ENCODE measurements around the gene MIEF2. TPM values are rescaled to one million over a fixed set of nuclear protein-coding genes. Genes with fewer than 3 reads are reported as not detected.

MIEF2 gene
- total and polyA plus RNA-seq, 2 donors (not counting 3 experiments of a cell fraction or from before 2014, with no cell fraction given): 8.3 to 22.7 TPM

GRCh38 chr17:18252160-18252559 lies 8.3 kb upstream of the MIEF2 start:
- H4K20me1 ChIP-seq (replicated peaks; ENCODE audit: control insufficient read depth, extremely low read depth, insufficient read depth, low read length): no peaks in the 10 kb centered on the region
- H3K4me1 ChIP-seq (ENCODE audit: control insufficient read depth, extremely low read depth, insufficient read depth, low read length): peaks cover 25% of the 10 kb centered on the region
- peaks cover 6 to 62% of the 10 kb centered on the region in 2 experiments for H3K36me3 ChIP-seq (ENCODE audit: control insufficient read depth in 2 of 2, extremely low read depth in 1 of 2, insufficient read depth in 2 of 2, low read length in 2 of 2)
- intact Hi-C loops (cut with micrococcal nuclease): no loop called here
- dilution Hi-C loops (cut with MboI; ENCODE audit: extremely low pct_ligation_motif_present, low sequenced_read_pairs): no loop called here
- no peak overlapping the region for H3K9ac ChIP-seq (replicated peaks; ENCODE audit: extremely low read depth, insufficient read depth, low read length)
- H3K27ac ChIP-seq (ENCODE audit: insufficient read depth, low read depth, low read length): no peak overlapping the region
- no peak overlapping the region for H3K4me3 ChIP-seq (replicated peaks in 1 of 3; ENCODE audit: insufficient read depth in 1 of 3, low read depth in 1 of 3, low read length in 3 of 3)
- no peaks in the 10 kb centered on the region for H3K27me3 ChIP-seq (ENCODE audit: control insufficient read depth in 2 of 2, insufficient read depth in 2 of 2, low read length in 2 of 2)
- H3K79me2 ChIP-seq (ENCODE audit: control insufficient read depth, insufficient read depth, low read length): peaks cover 15% of the 10 kb centered on the region
- BruUV-seq (replicated peaks): no TSS peak
- no peak overlapping the region for H2AFZ ChIP-seq (ENCODE audit: low read depth, low read length)
- no peak for DNase-seq (ENCODE audit: low read depth, low spot score)
- H3K4me2 ChIP-seq (ENCODE audit: insufficient read depth, low read length): no peak overlapping the region
- TF ChIP-seq MAX (IDR thresholded peaks at IDR 0.05; ENCODE audit: insufficient read depth, insufficient read length) (no peak), CTCF (IDR thresholded peaks at IDR 0.05; ENCODE audit: extremely low read depth in 1 of 2, insufficient read depth in 1 of 2, low read depth in 1 of 2, low read length in 2 of 2) (no peak), GATA2 (IDR thresholded peaks at IDR 0.05; ENCODE audit: insufficient read depth, insufficient read length, low read depth, low read length) (no peak), JUN (IDR thresholded peaks at IDR 0.05; ENCODE audit: borderline replicate concordance, insufficient read depth, insufficient read length, low read depth) (no peak), MYC (IDR thresholded peaks at IDR 0.05; ENCODE audit: low read depth, low read length) (no peak), POLR2AphosphoS5 (IDR thresholded peaks at IDR 0.05; ENCODE audit: insufficient read depth, low read depth, low read length) (no peak)
- CTCF ChIA-PET: interaction anchor here (2.1 kb wide), 1 partner anchor 16 kb away, joined by 5 read pairs; no protein-coding TSS in a partner anchor
- H3K9me1 ChIP-seq (replicated peaks; ENCODE audit: control insufficient read depth, extremely low read depth, insufficient read depth, low read length): no peaks in the 10 kb centered on the region
- no peaks in the 10 kb centered on the region for H3K9me3 ChIP-seq (replicated peaks; ENCODE audit: control insufficient read depth, insufficient read depth, low read length)
- no peak for FAIRE-seq
- POLR2A ChIA-PET: no interaction called here
